HG03060 (cell line): ENCODE data around the gene SLC38A1.
"Not testable (repeated sequence)": the region's sequence is repeated elsewhere in the genome, so short reads cannot be mapped to it uniquely, and the experiment has no call there.

Experiments
- ATAC-seq: cut with Tn5 transposase; IDR thresholded peaks from one replicate; pipeline ENCODE4 v1.9.1; 2021; ENCODE audit warnings: low read depth, moderate number of reproducible peaks; ENCODE audit not compliant: unreplicated experiment

Gene SLC38A1

DNA sequence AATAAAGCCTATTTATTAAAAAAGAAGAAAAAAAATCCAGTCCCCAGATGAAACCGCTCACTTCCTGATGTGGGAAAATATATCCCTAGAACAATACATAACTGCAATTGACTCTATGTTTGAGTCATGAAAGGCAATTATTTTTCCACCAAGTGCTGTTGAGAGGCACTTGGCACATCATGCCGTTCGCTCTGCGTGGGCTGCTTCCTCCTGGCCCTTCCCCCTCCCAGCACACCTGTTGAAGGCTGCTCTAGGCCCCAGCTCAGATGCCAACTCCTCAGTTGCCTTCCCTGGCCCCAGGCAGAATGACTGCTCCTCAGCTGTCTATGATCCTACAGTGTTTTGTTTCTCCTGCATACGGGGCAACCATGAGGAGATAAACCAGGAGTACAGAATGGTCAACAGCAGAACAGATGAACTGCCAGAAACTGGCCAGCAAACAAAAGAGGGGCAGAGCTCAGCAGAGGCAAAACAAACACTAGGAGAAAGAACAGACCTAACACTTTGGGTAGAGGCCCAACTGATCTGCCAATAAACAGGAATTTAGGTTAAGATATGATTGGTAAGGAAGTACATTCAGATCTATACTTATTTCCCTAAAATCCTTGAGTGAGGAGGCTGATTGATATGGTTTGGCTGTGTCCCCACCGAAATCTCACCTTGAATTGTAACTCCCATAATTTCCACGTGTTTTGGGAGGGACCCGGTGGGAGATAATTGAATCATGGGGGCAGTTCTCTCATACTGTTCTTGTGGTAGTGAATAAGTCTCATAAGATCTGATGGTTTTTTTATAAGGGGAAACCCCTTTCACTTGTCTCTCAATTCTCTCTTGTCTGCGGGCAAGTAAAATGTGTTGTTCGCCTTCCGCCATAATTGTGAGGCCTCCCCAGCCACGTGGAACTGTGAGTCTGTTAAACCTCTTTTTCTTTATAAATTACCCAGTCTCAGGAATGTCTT lies 58.6 kb downstream of the SLC38A1 start:
- peak; percentile 46 for ATAC-seq

DNA sequence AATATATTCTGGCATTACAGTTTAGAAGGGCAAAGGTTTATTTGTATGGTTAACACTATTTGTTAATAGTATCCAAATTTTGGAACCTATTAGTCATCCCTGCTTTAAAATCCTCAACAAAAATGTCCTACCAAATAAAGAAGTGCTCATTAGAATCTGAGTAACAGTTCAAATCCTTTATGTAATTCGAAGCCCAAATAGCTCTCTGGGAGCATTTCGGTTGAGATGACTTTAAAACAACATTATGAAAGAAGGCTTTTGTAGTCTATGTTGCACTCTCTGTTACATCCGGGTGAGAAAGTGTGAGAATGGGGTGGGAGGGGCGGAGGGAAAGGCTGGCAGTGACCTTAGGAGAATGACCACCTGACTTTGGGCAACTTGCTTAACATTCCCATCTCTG lies 59.7 kb downstream of the SLC38A1 start:
- no peak for ATAC-seq

DNA sequence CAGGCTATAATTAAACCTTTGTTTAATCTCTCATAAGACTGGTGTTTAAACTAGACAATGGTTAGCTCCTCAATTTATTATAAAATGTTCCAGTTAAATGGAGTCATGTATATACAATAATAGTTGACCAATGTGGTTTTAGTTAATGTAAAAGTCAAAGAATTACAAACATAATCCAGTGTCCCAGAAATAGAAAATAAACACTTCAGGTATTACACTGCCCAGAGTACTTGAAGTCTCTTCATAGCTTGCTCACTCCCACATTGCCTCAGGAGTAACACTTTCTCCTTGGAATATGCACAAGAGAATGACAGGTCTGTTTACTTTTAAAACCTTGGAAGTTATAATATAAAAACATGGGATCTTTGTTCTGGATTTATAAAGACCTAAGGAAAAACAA lies 60.5 kb downstream of the SLC38A1 start:
- ATAC-seq, result no peak

DNA sequence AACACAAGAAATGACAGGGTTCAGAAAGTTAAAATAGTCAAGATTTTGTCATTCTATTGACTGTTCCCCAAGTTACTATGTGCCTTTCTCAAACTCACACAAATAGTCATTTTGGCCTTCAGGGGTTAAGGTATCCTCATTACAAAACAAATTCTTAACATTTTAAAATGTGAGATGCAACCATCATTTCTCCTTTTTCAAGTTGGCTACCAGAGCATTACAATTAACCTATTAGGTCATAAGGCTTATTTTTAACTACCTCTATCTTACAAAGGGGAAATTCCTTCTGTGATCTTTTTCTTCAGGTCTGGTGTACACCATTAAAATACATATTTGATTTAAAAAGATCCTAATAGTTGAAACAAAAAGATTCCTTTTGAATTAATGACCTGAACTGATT lies 61.2 kb downstream of the SLC38A1 start:
- no peak for ATAC-seq

DNA sequence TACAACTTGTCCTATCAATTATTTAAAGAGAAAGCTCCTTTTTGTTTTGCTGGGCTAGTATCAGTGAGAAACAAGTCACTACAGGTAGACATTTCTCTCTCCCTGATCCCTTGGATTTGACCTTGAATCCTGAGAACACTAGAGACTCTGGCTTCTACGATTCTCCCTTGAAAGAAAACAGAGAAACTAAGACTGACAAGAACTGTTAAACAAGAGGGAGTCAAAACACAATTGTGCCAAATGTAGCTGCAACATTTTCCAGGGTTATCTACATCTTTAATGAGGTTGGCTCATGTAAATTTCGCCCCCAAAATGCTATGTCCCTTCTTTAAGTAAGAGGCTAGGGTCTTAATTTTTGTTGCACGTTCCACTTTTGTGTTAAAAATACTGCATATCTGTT lies 62.4 kb downstream of the SLC38A1 start:
- ATAC-seq, result no peak

DNA sequence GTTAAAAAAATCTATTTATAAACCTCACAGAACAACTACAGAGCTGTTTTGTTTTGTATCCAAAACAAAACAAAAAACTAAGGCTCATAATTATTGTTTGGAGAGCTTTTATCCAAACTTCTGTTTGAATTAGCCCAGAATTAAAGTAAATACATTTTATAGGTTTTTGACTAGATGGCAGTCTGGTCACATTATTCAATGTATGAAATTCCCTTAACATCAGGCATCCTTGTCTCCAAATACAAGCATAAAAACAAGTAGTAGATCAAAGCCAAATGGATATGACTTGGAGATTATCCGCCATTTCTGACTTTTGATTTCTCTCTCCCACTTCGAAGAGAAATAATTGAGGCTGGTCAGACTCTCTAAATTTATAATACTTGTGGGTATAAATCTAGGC lies 63.5 kb downstream of the SLC38A1 start:
- no peak for ATAC-seq

DNA sequence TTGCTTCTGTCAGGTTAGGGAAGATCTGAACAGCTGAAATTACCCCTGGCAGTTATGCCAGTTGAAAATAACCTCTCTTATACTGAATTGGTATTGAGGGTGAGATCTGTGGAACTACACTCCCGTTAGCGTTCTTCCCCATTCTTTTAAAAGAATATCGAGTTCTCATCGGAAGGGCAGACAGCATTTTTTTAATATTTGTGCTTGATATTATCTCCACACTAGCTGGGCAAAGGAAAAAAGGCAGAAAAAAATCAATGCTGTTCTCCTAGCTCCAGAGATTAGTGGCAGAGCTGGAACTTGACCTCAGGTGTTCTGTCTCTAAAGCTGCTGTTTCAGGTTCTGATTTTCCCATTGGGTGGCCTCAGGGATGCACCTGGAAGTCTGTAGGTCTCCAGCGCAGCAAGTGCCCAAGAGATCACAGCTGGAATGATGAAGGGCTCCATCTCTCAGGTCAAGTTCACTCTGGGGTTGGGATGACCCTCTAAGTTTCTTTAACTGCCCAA lies 67.5 kb downstream of the SLC38A1 start:
- ATAC-seq, result no peak

DNA sequence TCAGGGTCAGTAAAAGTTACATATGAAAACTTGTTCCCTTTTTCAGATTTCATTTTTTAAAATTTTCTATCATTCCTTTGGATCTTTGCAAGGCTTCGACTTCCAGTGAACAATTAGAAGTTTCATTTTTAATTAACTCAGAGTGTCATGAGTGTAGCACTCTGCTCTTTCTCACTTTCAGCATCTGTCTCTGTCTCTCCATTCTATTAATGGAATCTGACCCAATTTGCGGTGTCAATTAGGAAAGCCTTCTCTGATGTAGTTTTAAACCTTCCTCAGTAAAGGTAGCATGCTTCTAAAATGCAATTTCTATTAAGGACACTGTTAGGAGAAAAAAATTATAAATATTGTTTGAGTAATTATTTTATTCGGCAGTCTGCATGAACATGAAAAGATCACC lies 68.3 kb downstream of the SLC38A1 start:
- ATAC-seq, result no peak

DNA sequence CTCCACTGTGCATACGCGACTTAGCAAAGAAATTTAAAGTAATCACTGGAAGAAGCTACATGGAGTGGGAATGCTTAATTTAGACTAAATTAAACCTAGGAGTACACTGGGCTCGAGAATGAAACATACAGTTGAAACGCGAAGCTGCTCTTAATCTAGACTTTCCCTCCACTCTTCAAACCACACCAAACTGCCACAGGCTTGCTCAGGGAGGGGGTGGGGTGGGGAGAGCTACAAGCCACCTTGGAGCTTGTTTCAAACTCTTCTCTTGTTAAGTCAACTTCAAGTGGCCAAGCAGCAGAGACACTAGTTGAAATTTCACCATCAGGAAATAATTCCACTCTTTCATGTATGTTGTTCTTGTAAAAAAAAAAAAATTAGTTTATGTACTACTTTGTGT lies 69.9 kb downstream of the SLC38A1 start:
- ATAC-seq, result no peak

DNA sequence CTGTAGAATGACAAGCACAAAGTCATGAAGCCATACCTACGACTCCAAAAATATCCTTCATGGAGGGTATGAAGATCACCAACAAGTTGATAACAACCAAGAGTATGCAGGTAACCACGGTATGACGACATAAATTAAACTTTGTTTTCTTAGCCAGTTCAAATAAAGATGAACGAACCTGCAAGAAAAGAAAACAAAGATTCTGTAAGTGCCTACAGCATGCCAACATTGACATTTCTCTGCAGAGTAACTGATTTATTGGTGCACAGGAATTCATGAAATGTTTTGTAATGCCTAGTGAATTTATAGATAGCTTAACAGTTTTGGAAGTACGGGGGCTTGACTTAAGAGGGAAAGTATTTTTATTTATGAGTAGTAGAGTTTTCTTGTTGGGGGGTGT lies 71.0 kb downstream of the SLC38A1 start:
- ATAC-seq, result no peak

DNA sequence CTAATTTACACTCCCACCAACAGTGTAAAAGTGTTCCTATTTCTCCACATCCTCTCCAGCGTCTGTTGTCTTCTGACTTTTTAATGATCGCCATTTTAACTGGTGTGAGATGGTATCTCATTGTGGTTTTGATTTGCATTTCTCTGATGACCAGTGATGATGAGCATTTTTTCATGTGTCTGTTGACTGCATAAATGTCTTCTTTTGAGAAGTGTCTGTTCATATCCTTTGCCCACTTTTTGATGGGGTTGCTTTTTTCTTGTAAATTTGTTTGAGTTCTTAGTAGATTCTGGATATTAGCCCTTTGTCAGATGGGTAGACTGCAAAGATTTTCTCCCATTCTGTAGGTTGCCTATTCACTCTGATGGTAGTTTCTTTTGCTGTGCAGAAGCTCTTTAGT lies 78.3 kb downstream of the SLC38A1 start:
- ATAC-seq, result not testable (repeated sequence)

DNA sequence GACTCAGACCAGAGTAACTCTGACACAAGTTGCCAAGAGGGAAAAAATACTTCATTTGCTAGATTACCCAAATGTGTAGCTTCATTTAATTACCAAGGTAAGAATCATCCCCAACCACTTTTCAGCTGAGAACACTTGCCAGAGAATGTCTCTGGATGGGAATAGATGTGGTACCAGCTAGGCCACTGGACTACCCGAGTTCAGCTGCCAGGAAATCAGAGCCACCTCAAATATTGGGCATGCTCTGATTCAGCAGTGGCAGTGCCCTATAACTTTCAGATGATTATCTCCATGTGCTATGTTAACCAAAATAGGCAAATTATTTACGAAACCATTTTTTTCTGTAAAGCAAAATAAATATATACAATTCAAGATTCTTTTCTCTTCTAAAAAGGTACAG lies 80.7 kb downstream of the SLC38A1 start:
- no peak for ATAC-seq

DNA sequence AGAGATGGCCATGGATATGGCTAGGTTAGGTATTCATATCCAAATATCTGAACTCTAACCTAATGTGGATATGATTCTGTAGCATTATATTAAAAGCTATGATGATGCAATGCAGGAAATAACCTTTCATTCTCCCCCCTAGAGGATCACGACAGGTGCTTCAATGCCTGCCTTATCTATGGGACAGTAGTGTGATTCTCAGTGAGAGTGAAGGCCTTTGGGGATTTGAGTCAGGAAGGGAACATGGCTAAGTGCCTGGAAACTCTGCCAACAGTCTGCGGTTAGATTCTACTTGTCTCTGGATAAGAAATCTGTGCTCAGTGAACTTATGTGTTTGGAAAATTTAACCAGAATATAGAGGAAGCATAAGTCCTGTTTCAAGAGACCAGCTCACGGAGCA lies 81.8 kb downstream of the SLC38A1 start:
- no peak for ATAC-seq

DNA sequence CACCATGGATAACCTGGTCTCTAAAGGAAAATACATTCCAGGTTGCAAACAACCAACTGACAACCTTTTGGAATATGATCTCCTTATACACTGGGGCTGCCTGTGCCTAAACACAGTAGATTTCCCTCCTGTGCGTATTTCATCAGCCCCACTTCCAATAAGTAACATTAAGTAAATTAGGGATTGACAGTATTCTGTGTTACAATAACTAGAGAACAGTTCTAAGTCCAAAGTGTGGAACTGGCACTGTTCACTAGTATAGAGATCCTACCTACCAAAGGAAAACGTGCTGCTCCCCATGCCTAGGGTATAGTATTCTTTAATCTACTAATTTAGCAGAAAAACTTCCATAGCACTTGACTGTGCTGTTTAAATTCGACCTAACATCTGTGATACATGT lies 82.8 kb downstream of the SLC38A1 start:
- no peak for ATAC-seq

DNA sequence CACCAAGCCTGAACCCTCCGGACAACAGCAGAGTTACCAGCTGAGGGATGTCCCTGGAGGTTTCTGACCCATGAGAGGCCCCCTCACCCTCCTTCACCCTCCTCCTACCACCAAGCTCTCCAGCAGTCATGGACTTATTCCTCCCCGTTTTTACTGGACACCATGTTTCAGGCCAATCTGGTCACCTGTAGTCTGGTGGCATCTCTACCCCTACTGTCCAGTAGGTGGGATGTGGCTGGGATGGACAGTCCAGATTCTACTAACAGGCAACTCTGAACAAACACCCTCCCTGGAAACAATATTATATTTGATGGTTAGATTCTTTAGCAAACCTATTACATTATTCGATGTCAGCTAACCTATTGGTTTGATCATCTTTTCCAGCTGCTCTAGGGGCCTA lies 83.2 kb downstream of the SLC38A1 start:
- ATAC-seq, result no peak

DNA sequence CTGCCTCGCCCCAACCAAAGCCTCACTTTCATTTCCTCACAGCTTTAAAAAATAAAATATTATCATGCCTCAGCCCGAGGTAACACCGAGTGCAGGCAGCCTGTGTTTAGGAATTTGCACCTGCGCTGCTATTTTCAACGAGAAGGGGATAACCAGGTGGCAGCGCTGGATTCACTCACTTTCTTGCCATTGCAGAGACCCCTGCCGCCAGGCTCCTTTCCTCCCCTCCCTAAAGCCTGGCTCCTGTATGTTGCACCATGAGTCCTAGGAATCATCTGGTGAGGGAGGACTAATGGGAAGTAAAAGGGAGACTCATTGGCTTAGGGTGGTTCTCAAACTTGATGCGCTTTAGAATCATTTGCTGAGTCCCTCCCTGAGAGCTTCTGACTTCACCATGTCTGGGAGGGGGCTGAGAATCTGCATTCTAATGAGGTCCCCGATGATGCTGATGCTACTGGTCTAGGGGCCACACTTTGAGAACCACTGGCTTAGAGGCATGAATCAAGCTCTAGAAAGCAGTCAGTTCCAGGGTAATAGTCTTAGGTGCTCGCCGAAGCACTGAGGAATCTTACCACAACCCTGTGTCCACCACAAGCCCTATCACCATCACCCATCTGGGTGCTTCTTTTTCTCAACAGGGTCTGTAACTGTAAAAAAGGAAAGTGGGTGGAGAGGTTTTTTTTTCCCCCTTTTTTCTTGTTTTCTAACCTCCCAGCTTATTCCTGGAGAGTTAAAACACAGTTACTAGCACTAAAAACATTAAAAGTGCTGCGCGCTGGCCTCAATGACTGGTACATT lies 83.8 kb downstream of the SLC38A1 start:
- ATAC-seq, result no peak

DNA sequence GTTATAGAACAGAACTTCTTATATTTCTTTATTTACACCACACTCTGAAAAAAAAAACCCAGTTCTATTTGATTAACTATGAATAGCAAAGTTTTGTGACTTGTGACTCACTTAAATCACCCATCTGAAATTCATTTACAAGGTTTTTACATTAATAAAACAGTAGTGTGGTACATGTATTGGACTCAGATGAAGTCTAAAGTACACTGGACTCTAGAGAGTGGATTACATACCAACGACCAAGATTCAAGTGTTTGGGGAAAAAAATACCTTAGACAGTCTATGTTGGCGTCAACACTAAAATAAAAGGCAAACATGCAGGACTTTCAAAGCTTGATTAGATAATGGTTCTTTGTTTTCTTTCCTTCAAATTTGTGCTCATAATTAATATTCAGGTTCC lies 85.7 kb downstream of the SLC38A1 start:
- ATAC-seq, result no peak

DNA sequence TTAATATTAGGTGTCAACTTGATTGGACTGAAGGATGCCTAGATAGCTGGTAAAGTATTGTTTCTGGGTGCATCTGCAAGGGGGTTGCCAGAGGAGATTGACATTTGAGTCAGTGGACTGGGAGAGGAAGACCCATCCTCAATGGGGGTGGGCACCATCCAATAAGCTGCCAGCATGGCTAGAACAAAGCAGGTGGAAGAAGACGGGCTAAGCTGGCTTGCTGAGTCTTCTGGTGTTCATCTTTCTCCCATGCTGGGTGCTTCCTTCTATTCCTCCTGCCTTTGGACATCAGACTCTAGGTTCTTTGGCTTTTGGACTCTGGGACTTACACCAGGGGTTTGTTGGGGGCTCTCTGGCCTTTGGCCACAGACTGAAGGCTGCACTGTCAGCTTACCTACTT lies 87.4 kb downstream of the SLC38A1 start:
- ATAC-seq, result no peak

DNA sequence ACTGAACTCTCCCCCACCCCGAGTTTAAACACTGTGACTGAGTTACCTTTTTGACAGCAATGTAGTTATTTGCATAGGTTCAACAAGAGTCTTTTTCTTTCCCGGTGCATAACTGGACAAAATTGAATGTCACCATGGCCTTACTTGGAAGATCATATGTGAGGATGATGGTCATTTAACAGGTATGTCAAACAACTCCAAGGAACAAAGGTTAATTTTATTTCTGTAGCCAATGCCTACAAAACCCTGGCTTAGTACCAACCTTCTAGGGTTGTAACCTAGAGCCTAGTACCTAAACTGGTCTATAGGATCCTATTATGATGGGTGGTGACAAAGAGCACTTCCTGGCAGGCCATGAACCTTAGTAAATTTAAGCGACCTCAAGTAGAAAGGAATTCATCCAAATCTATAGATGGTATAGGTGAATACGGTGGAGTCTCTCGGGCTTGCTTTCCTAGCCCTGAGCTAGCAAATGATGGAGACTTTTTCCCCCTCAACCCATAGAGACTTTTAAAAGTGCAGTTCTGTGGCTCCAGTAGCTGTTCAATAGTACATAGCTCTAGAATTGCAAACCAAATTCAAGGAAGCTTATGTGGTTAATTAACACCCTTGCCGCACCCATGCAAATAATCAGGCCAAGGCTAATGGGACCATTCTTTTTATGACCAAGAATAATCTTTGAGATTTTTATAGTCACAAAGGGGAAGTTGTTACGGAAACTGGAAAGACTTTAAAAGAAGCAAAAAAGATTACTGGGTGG lies 89.0 kb downstream of the SLC38A1 start:
- peak; percentile 62 for ATAC-seq

DNA sequence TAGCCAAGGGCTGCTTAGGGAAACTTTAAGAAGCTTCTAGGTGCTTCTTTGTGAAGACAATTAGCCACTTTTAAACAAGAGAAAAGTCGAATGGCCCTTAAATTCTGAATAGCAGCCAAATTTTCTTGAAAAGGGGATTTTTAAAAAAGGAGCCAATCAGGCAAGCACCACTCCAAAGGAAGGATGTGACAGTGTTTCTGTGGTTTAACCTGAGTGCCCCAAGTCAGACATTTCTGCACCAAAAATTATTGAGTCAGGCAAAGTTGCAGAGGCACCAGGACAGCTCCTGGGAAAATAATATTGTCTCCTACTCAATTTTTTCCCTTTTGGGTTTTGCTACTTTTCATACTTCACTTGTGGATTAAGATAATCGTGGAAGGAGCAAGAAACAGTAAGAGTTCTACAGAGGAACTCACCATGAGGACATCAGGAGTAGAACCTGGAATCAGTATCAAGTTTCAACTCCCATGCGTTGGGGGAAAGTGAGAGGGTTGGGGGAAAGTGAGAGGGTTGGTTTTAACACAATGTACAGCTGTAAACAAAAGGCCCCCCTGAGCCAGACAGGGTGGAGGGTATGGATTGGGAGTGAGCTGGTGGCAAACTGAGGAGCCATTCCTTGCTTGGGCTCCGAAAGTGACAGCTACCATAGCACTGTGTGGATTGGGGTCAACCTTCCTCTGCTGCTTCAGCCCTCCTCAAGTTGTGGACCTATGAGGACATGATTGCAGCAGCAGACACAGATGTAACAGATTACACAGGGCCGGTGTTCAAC lies 90.8 kb downstream of the SLC38A1 start:
- ATAC-seq, result no peak
